GM12878 (cell line): Measurements from ENCODE around the gene SLC2A1. TPM values are rescaled to one million over a fixed set of nuclear protein-coding genes. Genes with fewer than 3 reads are reported as not detected.
A peak's percentile ranks its signal among the peaks of the same experiment; 100 is the strongest.

Experiments used
- BMI1 ChIP-seq: fragments of 450-650 bp; IDR thresholded peaks from 2 replicates; pipeline ENCODE4 v1.6.1; 2016; ENCODE audit warnings: mild to moderate bottlenecking, moderate library complexity, borderline replicate concordance
- ESRRA ChIP-seq: IDR thresholded peaks from 2 replicates; pipeline ENCODE4 v1.6.1; 2012; ENCODE audit warnings: mild to moderate bottlenecking, low read length, improper control_type of control experiment
- ETV6 ChIP-seq, 2 experiments: fragments of 450-650 bp in 1 of 2; IDR thresholded peaks in 1 of 2; conservative IDR thresholded peaks in 1 of 2; 2 replicates each; pipeline ENCODE4 v1.6.1; 2014; ENCODE audit warnings: antibody characterized with exemption in 1 of 2, borderline replicate concordance in 1 of 2, low read depth in 1 of 2, mild to moderate bottlenecking in 1 of 2, moderate library complexity in 1 of 2
- FOS ChIP-seq: IDR thresholded peaks from 3 replicates; pipeline ENCODE4 v1.6.1; 2011; ENCODE audit warnings: borderline replicate concordance; ENCODE audit not compliant: insufficient read length; ENCODE audit errors: extremely low read depth
- HSF1 ChIP-seq: fragments of 150-350 bp; IDR thresholded peaks from 2 replicates; pipeline ENCODE4 v1.6.1; 2014; ENCODE audit warnings: mild to moderate bottlenecking, low read depth, low read length
- MEF2B ChIP-seq: fragments of 450-650 bp; IDR thresholded peaks from 2 replicates; pipeline ENCODE4 v1.6.1; 2018; ENCODE audit warnings: mild to moderate bottlenecking, moderate library complexity; ENCODE audit not compliant: partially characterized antibody, poor library complexity, severe bottlenecking
- MTA2 ChIP-seq: fragments of 450-650 bp; IDR thresholded peaks from 2 replicates; pipeline ENCODE4 v1.6.1; 2016; ENCODE audit warnings: low read depth, mild to moderate bottlenecking, moderate library complexity
- NRF1 ChIP-seq: conservative IDR thresholded peaks from 2 replicates; pipeline ENCODE4 v1.6.1; 2011; ENCODE audit warnings: mild to moderate bottlenecking, low read depth, low read length, improper control_type of control experiment
- PKNOX1 ChIP-seq: fragments of 450-650 bp; IDR thresholded peaks from 2 replicates; pipeline ENCODE4 v1.6.1; 2016; ENCODE audit warnings: mild to moderate bottlenecking
- POLR2A ChIP-seq: IDR thresholded peaks from 2 replicates; pipeline ENCODE4 v1.6.1; 2011; ENCODE audit warnings: low read depth, mild to moderate bottlenecking, low read length
- RBBP5 ChIP-seq: fragments of 200-600 bp; sonication (generic); conservative IDR thresholded peaks from 2 replicates; pipeline ENCODE4 v1.6.1; 2016
- RUNX3 ChIP-seq: IDR thresholded peaks from 2 replicates; pipeline ENCODE4 v1.6.1; 2012; ENCODE audit warnings: low read length, inconsistent platforms
- SIX5 ChIP-seq: IDR thresholded peaks from 2 replicates; pipeline ENCODE4 v1.6.1; 2011; ENCODE audit warnings: mild to moderate bottlenecking, low read depth, low read length, moderate library complexity; ENCODE audit not compliant: severe bottlenecking
- SKIL ChIP-seq: fragments of 450-650 bp; IDR thresholded peaks from 2 replicates; pipeline ENCODE4 v1.6.1; 2017; ENCODE audit warnings: mild to moderate bottlenecking, low read depth, inconsistent platforms; ENCODE audit not compliant: poor library complexity, severe bottlenecking
- TBL1XR1 ChIP-seq: IDR thresholded peaks from 2 replicates; pipeline ENCODE4 v1.6.1; 2012; ENCODE audit warnings: low read depth, low read length, improper control_type of control experiment
- TCF3 ChIP-seq: IDR thresholded peaks from 2 replicates; pipeline ENCODE4 v1.6.1; 2012; ENCODE audit warnings: low read depth, mild to moderate bottlenecking, low read length, borderline replicate concordance; ENCODE audit not compliant: insufficient read depth
- ZBTB4 ChIP-seq: fragments of 450-650 bp; formaldehyde crosslinking; IDR thresholded peaks from 2 replicates; pipeline ENCODE4 v1.4.0; 2022; ENCODE audit warnings: mild to moderate bottlenecking, moderate library complexity
- ZBTB40 ChIP-seq: fragments of 450-650 bp; IDR thresholded peaks from 2 replicates; pipeline ENCODE4 v1.6.1; 2016; ENCODE audit warnings: mild to moderate bottlenecking, moderate library complexity, borderline replicate concordance
- polyA plus RNA-seq, 11 experiments: library from polyadenylated mRNA; depleted of rRNA in 4 of 11; unstranded in 6 of 11; stranded (reverse) in 5 of 11; fragments of >200 nt; fragmentation: Nextera tagmentation in 4 of 11; fragmentation: Illumina TruSeq in 1 of 11; extraction: Ambion mirVana in 4 of 11; extraction: Trizol in 1 of 11; gene quantifications; 1 replicate in 1 of 11; 2 replicates in 10 of 11; pipeline versions ENCODE4 v1.2.1 to v1.2.3, GENCODE V29; 2011 to 2016; ENCODE audit warnings: inconsistent platforms in 2 of 11, missing spikeins in 2 of 11, low read depth in 1 of 11
- total RNA-seq, 4 experiments: library from RNA; depleted of rRNA in 3 of 4; stranded (reverse); fragments of >200 nt in 3 of 4; fragmentation: Illumina TruSeq in 1 of 4; extraction: Trizol in 1 of 4; gene quantifications; 2 replicates each; pipeline versions ENCODE4 v1.2.1 to v1.2.3, GENCODE V29; 2013 to 2021

The SLC2A1 gene
- total and polyA plus RNA-seq, 10 of the 15 experiments (the other 5 are each of a cell fraction or from before 2014, with no cell fraction given) = 5.7 to 66.0 (median 44.2) TPM

GRCh38 chr1:42931911-42932422, 26.7 kb downstream of the SLC2A1 start (continued):
- peak in 1 of 2 experiments; percentile 81; a peak in 2 of 4 replicates for TF ChIP-seq ETV6 (conservative IDR thresholded peaks at IDR 0.05 in 1 of 2, IDR thresholded peaks at IDR 0.05 in 1 of 2; ENCODE audit: borderline replicate concordance in 1 of 2, low read depth in 1 of 2)
- no peak for TF ChIP-seq ESRRA
- TF ChIP-seq RUNX3 = peak; percentile 94
- no peak for TF ChIP-seq HSF1
- TF ChIP-seq MEF2B = peak; percentile 91
- TF ChIP-seq MTA2 = peak; percentile 80
- TF ChIP-seq ZBTB4 (CRISPR knock-in tag) = no peak
- no peak; the same call in 1 of the 2 replicates for TF ChIP-seq TBL1XR1
- TF ChIP-seq NRF1 = no peak
- no peak for TF ChIP-seq SIX5
- TF ChIP-seq POLR2A = peak; percentile 57
- TF ChIP-seq FOS = no peak
- TF ChIP-seq TCF3 = peak; percentile 71
- TF ChIP-seq ZBTB40 = peak; percentile 15; the same call in 1 of the 2 replicates
- TF ChIP-seq PKNOX1 = peak; percentile 97
- TF ChIP-seq BMI1 = no peak
- peak; percentile 91 for TF ChIP-seq SKIL
- no peak for TF ChIP-seq RBBP5
